HG03103 (cell line): ENCODE measurements around the gene CSPG5.

Source experiments
- ATAC-seq: cut with Tn5 transposase; IDR thresholded peaks from one replicate; pipeline ENCODE4 v1.9.1; 2021; ENCODE audit warnings: low read depth; ENCODE audit not compliant: unreplicated experiment

The CSPG5 gene

DNA sequence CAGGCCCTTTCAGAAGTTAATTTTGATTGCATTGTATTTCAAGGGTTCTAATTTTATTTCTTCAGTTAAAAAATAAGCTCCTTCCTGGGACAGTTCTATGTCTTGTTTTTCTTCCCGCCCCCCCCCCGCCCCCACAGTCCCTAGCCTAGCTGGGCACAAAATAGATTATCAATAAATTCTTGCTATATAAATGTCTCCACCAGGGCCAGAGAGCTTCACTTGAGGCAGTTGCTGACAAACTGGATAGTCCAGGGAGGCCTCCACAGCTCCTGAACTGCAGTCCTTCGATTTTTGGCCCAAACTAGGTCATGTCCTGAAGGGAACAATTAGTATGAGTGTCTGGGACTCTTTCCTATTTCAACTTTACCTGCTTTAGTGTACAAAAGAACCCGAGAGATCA lies 9.9 kb upstream of the CSPG5 start:
- ATAC-seq, result no peak

GRCh38 chr3:47588053-47588452 lies 9.4 kb upstream of the CSPG5 start:
- ATAC-seq, result no peak

DNA sequence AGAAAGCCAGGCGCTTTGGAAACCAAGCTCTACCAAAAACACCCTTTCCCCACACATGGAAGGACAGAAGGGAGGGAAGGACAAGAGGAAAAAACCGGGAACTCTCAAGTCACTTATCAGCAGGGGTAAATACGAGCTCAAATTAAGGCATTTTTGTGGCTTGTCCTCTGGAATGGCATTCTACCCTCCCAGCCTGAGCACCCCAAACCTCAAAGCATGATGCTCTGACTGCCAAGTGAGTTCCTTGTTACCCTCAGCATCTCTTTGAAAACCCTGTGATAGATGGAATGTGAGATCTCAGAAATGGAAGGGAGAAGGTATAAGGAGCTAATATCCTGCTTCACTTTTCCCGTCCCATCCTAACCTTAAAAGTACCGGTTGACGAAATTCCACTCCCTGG lies 8.1 kb upstream of the CSPG5 start:
- no peak for ATAC-seq

- ATAC-seq, result no peak
Measured at GRCh38 chr3:47583320-47584075, 4.8 kb upstream of the CSPG5 start.

DNA sequence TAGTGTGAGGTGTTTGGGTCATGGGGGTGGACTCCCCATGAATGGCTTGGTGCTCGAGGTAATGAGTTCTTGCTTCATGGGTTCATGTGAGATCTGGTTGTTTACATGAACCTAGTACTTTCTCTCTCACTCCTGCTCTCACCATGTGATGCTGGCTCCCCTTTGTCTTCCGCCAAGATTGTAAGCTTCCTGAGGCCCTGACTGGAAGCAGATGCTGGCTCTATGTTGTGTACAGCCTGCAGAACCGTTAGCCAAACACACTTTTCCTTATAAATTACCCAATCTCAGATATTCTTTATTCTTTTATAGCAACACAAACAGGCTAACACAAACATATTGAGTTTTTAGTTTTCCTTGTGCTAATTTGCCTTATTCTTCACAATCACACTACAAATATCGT lies 3.2 kb upstream of the CSPG5 start:
- no peak for ATAC-seq

DNA sequence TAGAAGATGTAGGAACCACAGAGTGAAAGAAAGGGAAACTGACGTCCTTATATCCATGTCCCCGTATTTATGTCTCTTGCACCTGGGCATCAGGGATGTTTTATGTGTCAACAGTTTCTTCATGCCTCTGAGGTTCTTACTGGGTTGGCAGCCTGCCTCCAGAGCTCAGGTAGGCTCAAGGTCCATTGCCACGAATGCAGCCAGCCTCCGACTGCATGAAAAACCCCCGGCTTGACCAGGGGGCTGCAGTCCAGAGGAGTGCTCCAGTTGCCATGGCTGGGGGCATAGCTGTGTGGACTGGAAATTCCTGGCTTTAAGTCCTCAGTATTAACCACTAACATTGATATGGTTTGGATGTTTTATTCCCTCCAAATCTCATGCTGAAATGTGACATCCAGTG lies 2.8 kb upstream of the CSPG5 start:
- no peak for ATAC-seq

GRCh38 chr3:47580481-47580880 lies 1.8 kb upstream of the CSPG5 start:
- no peak for ATAC-seq

DNA sequence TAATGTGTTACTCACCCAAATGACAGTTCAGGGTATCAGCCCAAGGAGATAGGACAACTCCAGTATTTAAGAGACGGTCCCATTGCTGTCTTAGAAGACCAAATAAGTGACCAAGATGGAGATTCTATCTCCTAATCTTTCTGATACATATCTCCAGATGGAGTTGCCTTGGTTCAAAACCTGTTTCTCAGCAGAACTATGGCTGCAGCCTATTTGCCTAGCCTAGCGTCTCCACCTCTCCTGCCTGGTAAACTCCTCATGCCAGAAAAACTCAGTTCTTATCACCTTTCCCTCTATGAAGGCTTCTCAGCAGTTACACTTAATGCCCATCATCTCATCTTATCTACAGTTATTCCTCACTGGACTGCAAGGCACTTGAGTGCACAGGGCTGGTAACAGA lies 1.2 kb upstream of the CSPG5 start:
- no peak for ATAC-seq

GRCh38 chr3:47578119-47578632 lies 489 bp downstream of the CSPG5 start:
- ATAC-seq, result no peak

- no peak for ATAC-seq
Measured at GRCh38 chr3:47577583-47578118, 1.0 kb downstream of the CSPG5 start.

- no peak for ATAC-seq
Measured at GRCh38 chr3:47573190-47574172, 5.2 kb downstream of the CSPG5 start.

DNA sequence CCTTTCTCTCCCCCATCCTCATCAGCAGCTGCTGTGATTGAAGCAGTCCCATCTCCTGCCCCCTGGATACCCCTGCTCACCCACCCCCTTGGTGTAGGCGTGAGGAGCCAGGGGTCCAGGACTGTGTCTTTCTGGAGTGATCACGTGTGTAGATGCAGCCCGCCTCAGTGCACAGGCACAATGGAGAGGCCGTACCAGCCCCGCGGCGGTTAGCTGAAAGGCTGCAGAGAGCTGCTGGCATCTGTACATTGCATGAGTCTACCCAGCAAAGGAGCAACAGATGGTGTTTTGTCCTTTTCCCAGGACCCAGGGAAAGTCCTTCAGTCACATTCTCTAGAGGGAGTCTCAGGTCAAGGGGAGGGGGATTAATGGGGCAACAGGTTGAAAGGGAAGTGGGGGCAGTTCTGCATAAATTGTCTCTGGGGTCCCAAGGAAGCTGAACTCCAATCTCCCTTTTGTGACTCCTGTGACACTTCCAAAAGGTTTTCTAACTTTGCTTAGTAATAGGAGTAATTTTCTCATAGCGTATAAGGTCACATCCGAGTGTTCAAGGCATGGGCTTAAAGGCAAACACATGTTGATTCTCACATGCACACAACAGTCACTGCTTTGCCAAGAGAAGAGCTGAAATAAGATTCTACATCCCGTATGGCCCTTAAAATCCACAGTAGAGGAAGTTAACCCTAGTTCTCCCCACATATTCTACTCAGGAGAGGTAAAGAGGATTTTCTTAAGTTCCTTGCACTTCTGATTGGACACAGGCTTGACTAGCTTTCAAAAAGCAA lies 7.1 kb downstream of the CSPG5 start:
- no peak for ATAC-seq

- no peak for ATAC-seq
Measured at GRCh38 chr3:47568901-47569300, 9.8 kb downstream of the CSPG5 start.

DNA sequence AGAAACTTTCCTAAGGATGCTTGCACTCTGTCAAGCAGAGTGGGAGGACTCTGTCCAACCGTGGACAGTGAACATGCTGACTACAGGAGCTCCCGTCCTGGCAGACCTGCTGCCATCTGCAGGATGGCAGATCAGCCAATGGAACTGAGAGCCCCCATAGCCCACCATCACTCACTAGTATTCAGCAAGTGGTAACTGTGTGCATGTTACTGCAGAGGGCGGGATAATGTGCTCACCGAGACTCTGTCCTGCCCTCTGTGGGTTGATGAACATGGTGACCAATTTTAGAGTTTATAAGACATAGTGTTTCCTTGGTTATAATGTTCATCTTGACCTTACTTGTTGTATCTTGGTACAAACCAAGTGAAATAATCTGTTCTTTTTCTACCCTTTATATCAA lies 11.5 kb downstream of the CSPG5 start:
- ATAC-seq, result no peak

- no peak for ATAC-seq
Measured at GRCh38 chr3:47566667-47567066, 12.0 kb downstream of the CSPG5 start.

DNA sequence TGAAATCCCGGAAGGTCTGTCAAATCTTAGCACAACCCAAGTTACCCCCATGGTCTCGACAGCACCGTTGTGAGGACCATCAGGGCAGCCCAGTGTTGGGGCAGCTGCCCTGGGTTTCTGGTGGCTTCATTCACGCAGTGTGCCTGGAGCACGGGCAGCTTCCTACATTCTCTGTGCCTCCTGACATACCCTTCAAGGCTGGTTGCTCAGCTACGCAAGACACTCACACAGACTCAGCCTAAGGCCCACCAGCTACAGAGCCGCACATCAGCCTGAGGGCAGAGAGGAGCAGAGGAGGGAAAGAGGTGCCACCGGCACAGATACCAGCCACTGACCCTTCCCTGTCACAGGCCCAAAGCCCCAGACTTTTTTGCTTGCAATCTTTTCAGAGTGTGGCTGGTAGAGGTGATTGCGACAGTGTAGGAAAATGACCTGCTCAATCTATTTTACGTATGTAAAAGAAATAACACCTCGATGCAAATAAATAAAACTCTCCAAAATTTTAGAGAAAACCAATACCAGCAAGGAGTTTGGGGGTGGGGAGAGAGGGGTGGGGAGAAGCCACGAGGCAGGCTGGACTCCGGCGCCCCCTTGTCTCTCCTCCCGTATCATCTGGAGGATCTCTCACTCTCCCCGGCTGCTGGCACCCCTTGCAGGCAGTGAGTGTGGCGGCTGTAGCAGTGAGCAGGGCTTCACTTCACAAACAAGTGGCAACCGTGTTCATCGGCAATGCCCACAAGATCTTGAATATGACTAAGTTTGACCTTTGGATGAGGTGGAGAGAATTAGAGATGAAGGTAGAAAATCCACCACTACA lies 12.7 kb downstream of the CSPG5 start:
- ATAC-seq, result no peak

DNA sequence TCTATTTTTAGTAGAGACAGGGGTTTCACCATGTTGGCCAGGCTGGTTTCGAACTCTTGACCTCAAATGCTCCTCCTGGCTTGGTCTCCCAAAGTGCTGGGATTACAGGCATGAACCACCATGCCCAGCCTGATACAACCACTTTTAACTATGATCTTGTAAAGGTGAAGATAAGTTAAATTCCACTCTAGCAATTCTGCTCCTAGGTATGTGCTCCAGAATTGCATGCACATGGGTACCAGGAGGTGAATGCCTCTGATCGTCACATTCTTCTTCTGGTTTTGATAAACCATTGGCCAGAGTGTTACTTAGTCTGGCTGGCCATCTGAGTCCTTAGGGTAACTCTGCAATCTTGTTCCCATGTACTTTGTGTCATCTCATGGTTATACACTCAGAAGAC lies 22.3 kb downstream of the CSPG5 start:
- ATAC-seq, result no peak

DNA sequence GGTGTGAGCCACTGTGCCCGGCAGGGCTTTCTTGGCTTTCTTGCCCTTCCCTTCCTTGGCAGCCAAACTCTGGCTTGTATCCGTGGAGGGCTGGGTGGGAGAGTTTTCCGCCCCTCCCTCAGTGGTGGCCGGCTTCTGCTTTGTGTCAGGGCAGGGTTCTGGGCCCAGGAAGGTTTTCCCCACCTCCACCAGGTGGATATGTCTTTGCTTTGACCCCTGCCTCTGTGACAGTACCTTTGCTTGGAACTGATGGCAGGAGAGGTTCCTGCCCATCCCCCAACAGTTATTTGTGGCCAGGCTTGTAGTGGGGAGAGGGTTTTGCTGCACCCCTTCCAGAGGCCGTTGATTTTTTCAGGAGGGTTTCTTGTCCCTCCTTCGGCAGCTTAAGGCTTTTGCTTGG lies 24.3 kb downstream of the CSPG5 start:
- no peak for ATAC-seq

GRCh38 chr3:47553407-47553806 lies 25.3 kb downstream of the CSPG5 start:
- no peak for ATAC-seq
